BLaER1 (cell line): ENCODE measurements around the gene CEP41.

ENCODE experiments used
- H3K27ac ChIP-seq: shearing (Covaris generic); formaldehyde crosslinking; 2 replicates; pipeline ENCODE4 v1.8.1; 2022
- H3K27me3 ChIP-seq: shearing (Covaris generic); formaldehyde crosslinking; 2 replicates; pipeline ENCODE4 v1.8.1; 2022
- H3K36me3 ChIP-seq: shearing (Covaris generic); formaldehyde crosslinking; 2 replicates; pipeline ENCODE4 v1.8.1; 2022
- H3K4me1 ChIP-seq: shearing (Covaris generic); formaldehyde crosslinking; 2 replicates; pipeline ENCODE4 v1.8.1; 2022
- H3K4me2 ChIP-seq: shearing (Covaris generic); formaldehyde crosslinking; 2 replicates; pipeline ENCODE4 v1.8.1; 2022
- H3K4me3 ChIP-seq: shearing (Covaris generic); formaldehyde crosslinking; 2 replicates; pipeline ENCODE4 v1.8.1; 2022
- H3K9ac ChIP-seq: shearing (Covaris generic); formaldehyde crosslinking; 2 replicates; pipeline ENCODE4 v1.8.1; 2022
- H3K9me3 ChIP-seq: shearing (Covaris generic); formaldehyde crosslinking; 2 replicates; pipeline ENCODE4 v1.8.1; 2022
- H4K20me1 ChIP-seq: shearing (Covaris generic); formaldehyde crosslinking; 2 replicates; pipeline ENCODE4 v1.8.1; 2022
- Cebpa-rat ChIP-seq: shearing (Covaris generic); IDR thresholded peaks from 2 replicates; pipeline ENCODE4 v1.8.1; 2022

CEP41 gene

DNA sequence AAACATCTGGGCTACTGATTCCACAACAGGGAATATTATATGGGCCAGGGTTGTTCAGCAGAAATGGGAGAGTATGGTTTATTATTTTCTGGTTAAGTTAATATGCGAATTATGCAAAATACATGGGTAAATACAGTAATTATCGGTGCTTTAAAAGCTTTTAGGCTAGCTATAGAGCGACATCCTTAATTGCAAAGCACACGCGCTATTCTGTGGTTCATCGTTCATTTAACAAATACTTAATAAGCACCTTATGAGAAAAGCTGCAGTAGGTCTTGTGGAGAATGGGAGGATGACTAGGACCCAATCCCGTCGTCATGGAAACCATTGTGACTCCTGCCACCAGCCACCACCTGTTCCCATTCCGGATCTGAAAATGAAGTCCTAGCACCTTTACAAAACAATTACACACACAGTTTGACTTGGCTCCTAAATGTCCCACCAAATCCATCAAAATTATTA is 623 bp upstream of the CEP41 start:
- peak overlapping the region; percentile 76 for H3K4me3 ChIP-seq
- peaks cover 12% of the 10 kb centered on the region; the same call in 1 of the 2 replicates for H3K36me3 ChIP-seq
- H3K4me1 ChIP-seq, result peaks cover 29% of the 10 kb centered on the region
- peak overlapping the region; percentile 36; the same call in 1 of the 2 replicates for H3K9ac ChIP-seq
- no peaks in the 10 kb centered on the region for H4K20me1 ChIP-seq
- no peaks in the 10 kb centered on the region for H3K27me3 ChIP-seq
- H3K27ac ChIP-seq, result peak overlapping the region; percentile 61
- no peak for TF ChIP-seq Cebpa-rat
- H3K9me3 ChIP-seq, result peaks cover 19% of the 10 kb centered on the region; the same call in 1 of the 2 replicates
- peak overlapping the region; percentile 65 for H3K4me2 ChIP-seq

DNA sequence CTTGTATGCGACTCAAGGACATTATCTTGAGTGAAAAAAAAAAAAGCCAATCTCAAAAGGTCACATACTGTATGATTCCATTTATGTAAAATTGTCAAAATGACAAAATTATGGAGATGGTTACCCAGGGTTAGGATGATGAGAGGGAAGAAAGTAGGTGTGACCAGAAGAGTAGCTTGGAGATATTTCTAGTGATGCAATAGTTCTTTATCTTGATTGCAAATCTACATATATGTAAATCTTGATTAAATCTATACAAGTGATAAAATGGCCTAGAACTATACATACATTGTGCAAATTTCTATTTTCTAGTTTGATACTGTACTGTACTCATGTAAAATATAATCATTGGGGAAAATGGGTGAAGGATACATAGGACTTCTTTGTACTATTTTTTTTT is 4.6 kb downstream of the CEP41 start:
- Histone ChIP-seq H3K27ac (no peak overlapping the region), H3K4me1 (peaks cover 38% of the 10 kb centered on the region), H4K20me1 (no peaks in the 10 kb centered on the region), H3K36me3 (peaks cover 16% of the 10 kb centered on the region; the same call in 1 of the 2 replicates), H3K9me3 (peaks cover 13% of the 10 kb centered on the region; the same call in 1 of the 2 replicates), H3K9ac (no peak overlapping the region), H3K27me3 (no peaks in the 10 kb centered on the region), H3K4me2 (no peak overlapping the region), H3K4me3 (no peak overlapping the region)
- TF ChIP-seq Cebpa-rat, result no peak

DNA sequence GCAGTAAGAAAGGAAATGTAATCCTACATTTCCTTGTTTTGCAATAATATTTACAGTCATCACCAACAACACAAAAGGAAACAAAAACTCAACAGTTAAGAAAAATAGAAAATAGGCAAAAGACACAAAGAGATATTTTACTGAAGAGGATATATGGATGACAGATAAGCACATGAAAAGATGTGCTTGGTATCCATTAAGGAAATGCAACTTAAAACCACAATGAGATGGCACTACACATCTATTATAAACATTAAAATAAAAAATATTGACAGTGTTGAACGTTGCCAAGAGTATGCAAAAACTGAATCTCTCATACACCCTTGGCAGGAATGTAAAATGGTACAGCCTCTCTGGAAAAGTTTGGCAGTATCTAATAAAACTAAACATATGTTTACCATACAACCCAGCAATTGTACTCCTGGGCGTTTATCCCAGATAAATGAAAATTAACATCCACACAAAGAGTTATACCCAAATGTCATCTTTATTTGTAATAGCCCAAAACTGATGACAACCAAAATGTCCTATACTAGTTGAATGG is 5.4 kb downstream of the CEP41 start:
- no peaks in the 10 kb centered on the region for H3K27me3 ChIP-seq
- H3K27ac ChIP-seq, result no peak overlapping the region
- peaks cover 11% of the 10 kb centered on the region; the same call in 1 of the 2 replicates for H3K9me3 ChIP-seq
- H3K4me2 ChIP-seq, result no peak overlapping the region
- H3K4me3 ChIP-seq, result no peak overlapping the region
- H3K36me3 ChIP-seq, result peaks cover 16% of the 10 kb centered on the region; the same call in 1 of the 2 replicates
- H3K4me1 ChIP-seq, result peaks cover 36% of the 10 kb centered on the region
- TF ChIP-seq Cebpa-rat, result no peak
- no peak overlapping the region for H3K9ac ChIP-seq
- H4K20me1 ChIP-seq, result no peaks in the 10 kb centered on the region

DNA sequence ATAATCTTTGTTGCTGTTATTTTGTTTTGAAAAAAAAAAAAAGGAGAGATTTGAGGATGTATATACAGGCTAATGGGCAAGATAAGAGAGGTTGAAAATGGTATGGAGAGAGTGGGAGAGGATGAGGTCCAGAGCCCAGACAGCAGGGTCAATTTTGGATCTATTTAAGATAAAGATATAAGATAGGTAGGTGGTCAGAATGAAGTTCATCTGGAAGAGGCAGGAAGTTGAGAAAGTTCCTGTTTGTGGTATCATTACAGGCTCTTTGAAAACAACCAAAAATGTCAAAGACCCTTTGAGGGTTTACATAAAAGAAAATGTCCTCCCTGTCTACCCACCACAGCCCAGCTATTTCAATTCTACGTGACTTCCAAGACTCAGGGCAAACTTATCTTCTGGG is 7.5 kb downstream of the CEP41 start:
- Histone ChIP-seq H3K27me3 (no peaks in the 10 kb centered on the region), H3K4me1 (peaks cover 33% of the 10 kb centered on the region), H3K9ac (no peak overlapping the region), H3K36me3 (peaks cover 19% of the 10 kb centered on the region), H3K27ac (peak overlapping the region; percentile 2; the same call in 1 of the 2 replicates), H4K20me1 (no peaks in the 10 kb centered on the region), H3K9me3 (no peaks in the 10 kb centered on the region; the same call in 1 of the 2 replicates), H3K4me2 (peak overlapping the region; percentile 42), H3K4me3 (no peak overlapping the region)
- no peak for TF ChIP-seq Cebpa-rat

DNA sequence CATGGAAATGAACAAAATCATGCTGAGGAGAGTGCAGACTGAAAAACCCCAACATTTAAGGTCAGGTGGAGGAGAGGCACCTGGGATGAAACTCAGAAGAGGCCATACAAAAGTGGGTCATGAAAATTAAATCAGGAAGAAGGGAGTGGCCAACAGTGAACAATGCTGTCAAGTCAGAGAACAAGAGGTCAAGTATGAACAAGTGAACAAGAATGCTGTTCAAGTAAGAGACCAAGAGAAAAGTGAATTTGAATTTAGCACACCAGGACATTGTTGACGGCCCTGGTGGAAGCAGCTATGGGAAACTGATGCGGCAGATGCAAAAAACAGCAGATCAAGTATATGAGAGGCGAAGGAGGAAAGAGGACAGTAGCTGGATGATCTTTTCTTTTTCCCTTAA is 7.9 kb downstream of the CEP41 start:
- H3K27me3 ChIP-seq, result no peaks in the 10 kb centered on the region
- no peak overlapping the region for H3K27ac ChIP-seq
- H3K4me2 ChIP-seq, result peak overlapping the region; percentile 42; the same call in 1 of the 2 replicates
- no peaks in the 10 kb centered on the region for H4K20me1 ChIP-seq
- H3K4me3 ChIP-seq, result no peak overlapping the region
- H3K9ac ChIP-seq, result no peak overlapping the region
- no peaks in the 10 kb centered on the region; the same call in 1 of the 2 replicates for H3K9me3 ChIP-seq
- H3K36me3 ChIP-seq, result peaks cover 15% of the 10 kb centered on the region
- H3K4me1 ChIP-seq, result peaks cover 33% of the 10 kb centered on the region
- no peak for TF ChIP-seq Cebpa-rat

DNA sequence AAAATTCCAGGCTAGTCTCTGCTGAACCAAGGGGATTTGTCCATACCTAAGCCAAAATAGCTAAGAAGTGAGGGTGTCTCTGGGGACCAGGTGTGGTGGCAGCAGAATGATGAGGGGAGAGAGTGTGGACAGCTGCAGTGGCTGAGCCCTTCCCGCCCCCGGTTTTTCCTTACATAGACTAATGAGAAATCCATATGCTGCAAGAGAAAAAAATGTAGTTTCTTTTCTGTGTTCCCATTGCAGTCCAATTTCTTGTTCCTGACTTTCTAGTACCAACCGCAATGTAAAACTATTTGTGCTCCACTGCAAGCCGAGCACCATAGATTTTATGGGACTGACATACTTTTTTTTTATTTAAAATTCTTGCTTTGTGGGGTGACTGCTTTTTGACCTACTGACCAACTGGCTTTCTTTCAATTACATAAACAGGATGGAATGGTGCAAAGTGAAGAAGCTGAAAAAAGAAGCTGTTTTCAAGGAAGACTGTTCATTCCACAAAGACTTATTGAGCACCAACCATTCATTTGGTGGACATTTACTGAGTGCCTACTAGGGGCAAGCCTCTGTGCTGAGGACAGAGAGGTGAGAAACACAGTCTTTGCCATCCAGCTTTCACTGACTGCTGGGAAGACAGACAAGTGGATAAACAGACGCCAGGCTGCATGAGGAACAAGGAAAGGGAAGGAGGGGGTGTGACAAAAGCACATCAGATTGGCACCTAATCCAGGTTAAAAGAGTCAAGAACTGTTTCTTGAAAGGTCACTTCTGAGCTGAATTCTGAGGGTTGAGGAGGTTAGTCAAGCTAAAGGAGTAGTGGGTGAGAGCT is 9.8 kb downstream of the CEP41 start:
- H3K4me3 ChIP-seq, result no peak overlapping the region
- H3K36me3 ChIP-seq, result peaks cover 26% of the 10 kb centered on the region
- H4K20me1 ChIP-seq, result no peaks in the 10 kb centered on the region
- no peak overlapping the region for H3K4me2 ChIP-seq
- no peaks in the 10 kb centered on the region for H3K9me3 ChIP-seq
- H3K4me1 ChIP-seq, result peaks cover 33% of the 10 kb centered on the region
- no peak for TF ChIP-seq Cebpa-rat
- H3K27ac ChIP-seq, result no peak overlapping the region
- no peaks in the 10 kb centered on the region for H3K27me3 ChIP-seq
- H3K9ac ChIP-seq, result no peak overlapping the region

DNA sequence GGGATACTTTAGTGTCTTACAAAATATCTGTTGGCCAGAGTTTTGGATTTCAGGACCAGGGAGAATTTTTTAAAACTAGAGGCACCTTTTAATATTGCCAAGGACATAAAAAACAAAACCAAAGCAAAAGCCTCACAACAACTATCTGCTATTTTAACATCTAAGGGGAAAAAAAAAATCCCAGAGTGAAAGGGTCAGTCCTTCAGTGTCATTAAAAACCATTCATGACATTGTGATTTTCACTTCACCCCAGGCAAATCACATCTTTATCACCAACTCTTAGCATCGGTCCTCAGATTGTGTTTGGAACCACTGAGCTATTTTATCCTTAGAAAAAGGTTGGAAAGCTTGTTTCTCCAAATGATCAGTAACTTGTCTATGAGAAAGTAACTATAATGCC is 10.7 kb downstream of the CEP41 start:
- Histone ChIP-seq H3K27ac (no peak overlapping the region), H4K20me1 (no peaks in the 10 kb centered on the region), H3K4me2 (no peak overlapping the region), H3K9ac (no peak overlapping the region), H3K9me3 (no peaks in the 10 kb centered on the region), H3K27me3 (no peaks in the 10 kb centered on the region), H3K4me1 (peaks cover 25% of the 10 kb centered on the region), H3K4me3 (no peak overlapping the region), H3K36me3 (peaks cover 33% of the 10 kb centered on the region)
- TF ChIP-seq Cebpa-rat, result no peak

DNA sequence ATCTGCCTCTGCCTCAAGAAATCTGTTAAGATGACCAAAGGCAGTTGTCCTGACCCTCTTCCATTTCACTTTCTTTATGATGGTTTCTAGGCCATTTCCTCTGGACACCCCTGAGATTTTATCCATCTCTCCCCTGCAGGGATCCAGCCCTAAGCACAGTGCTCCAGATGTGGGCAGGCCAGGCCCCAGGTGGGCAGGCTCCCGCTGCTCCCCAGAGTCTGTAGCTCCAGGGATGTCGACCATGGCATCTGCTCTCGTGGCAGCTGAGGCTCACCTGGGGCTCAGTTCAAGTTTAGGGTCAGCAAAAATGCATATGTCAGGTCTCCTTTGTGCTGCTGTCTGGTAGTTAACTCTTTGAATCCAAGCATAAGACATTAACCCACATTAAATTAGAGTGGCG is 11.8 kb downstream of the CEP41 start:
- peaks cover 37% of the 10 kb centered on the region for H3K36me3 ChIP-seq
- no peak overlapping the region for H3K9ac ChIP-seq
- H4K20me1 ChIP-seq, result no peaks in the 10 kb centered on the region
- H3K4me1 ChIP-seq, result peaks cover 22% of the 10 kb centered on the region
- no peaks in the 10 kb centered on the region for H3K27me3 ChIP-seq
- H3K27ac ChIP-seq, result no peak overlapping the region
- peak overlapping the region; percentile 31 for H3K4me2 ChIP-seq
- no peak for TF ChIP-seq Cebpa-rat
- H3K4me3 ChIP-seq, result no peak overlapping the region
- no peaks in the 10 kb centered on the region for H3K9me3 ChIP-seq

DNA sequence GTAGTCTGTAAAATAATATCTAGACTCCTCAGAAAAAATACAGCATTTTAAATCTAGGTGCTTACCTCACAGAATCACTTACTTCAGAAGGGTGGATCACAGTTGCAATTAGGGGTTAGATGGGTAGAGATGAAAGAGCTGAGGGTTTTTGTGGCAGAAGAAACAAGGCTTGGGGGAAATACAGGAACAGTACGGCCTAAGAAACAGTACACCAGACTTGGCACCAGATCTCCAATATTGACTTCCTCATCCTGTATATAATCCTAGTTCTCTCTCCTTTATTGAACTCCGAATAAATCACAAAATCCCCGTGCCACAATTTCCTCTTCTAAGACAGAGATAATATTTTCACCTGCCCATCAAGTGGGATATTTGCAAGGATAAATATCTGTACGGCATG is 14.3 kb downstream of the CEP41 start:
- Histone ChIP-seq H3K27ac (no peak overlapping the region), H3K27me3 (no peaks in the 10 kb centered on the region), H3K4me3 (no peak overlapping the region), H3K9me3 (no peaks in the 10 kb centered on the region), H3K4me1 (peaks cover 8% of the 10 kb centered on the region), H4K20me1 (no peaks in the 10 kb centered on the region), H3K9ac (no peak overlapping the region), H3K4me2 (no peak overlapping the region), H3K36me3 (peaks cover 52% of the 10 kb centered on the region)
- TF ChIP-seq Cebpa-rat, result no peak

DNA sequence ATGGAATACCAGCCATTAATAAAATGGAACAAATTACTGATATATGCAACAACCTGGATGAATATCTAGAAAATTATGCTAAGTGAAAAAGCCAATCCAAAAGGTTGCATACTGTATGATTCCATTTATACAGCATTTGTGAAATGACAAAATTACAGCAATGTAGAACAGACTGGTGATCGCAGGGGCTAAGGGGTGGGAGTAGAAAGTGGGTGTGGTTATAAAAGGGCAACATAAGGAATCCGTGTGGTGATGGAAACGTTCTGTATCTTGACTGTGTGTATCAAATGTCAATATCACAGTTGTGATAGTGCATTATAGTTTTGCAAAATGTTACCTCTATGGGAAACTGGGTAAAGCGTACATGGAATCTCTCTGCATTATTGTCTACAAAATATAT is 15.0 kb downstream of the CEP41 start:
- H3K4me3 ChIP-seq, result no peak overlapping the region
- H3K36me3 ChIP-seq, result peaks cover 58% of the 10 kb centered on the region
- H4K20me1 ChIP-seq, result no peaks in the 10 kb centered on the region

More for the DNA sequence above, 15.0 kb downstream of the CEP41 start:
- no peaks in the 10 kb centered on the region for H3K9me3 ChIP-seq
- no peak for TF ChIP-seq Cebpa-rat
- no peak overlapping the region for H3K4me2 ChIP-seq
- no peaks in the 10 kb centered on the region for H3K27me3 ChIP-seq
- H3K4me1 ChIP-seq, result peaks cover 8% of the 10 kb centered on the region
- H3K9ac ChIP-seq, result no peak overlapping the region
- no peak overlapping the region for H3K27ac ChIP-seq
